H1 (cell line): ENCODE measurements around the gene GRID2. TPM values are rescaled to one million over a fixed set of nuclear protein-coding genes. Genes with fewer than 3 reads are reported as not detected.

Source experiments
- CTCF ChIA-PET: fragments of 300-600 bp; sonication (Branson Sonifier 250); formaldehyde crosslinking; loops from one replicate; lab custom pipeline; 2021; ENCODE audit not compliant: partially characterized antibody; lab: Charles Lee
- POLR2A ChIA-PET: fragments of 300-600 bp; sonication (Branson Sonifier 250); formaldehyde crosslinking; loops from one replicate; lab custom pipeline; 2021; ENCODE audit warnings: inconsistent platforms; ENCODE audit not compliant: partially characterized antibody; lab: Charles Lee
- DNase-seq, 2 experiments: peaks; one replicate each; pipeline versions ENCODE4 v3.0.0 to v3.0.0-alpha.2; 2010 to 2022; ENCODE audit warnings: low spot score in 2 of 2, low read depth in 1 of 2, mixed read lengths in 1 of 2
- FAIRE-seq: peaks from 2 replicates; lab custom pipeline; 2011; peaks lifted over from hg19 to GRCh38; lab: Jason Lieb, UNC
- H2AFZ ChIP-seq: 2 replicates; pipeline ENCODE4 v1.8.1; 2012; ENCODE audit warnings: low read length, inconsistent platforms
- H2AK5ac ChIP-seq: 2 replicates; pipeline ENCODE4 v1.6.1; 2013; ENCODE audit warnings: low read depth, low read length
- H2BK120ac ChIP-seq: replicated peaks from 2 replicates; pipeline ENCODE3; 2013; ENCODE audit warnings: low read depth, low read length, inconsistent platforms
- H2BK12ac ChIP-seq: 2 replicates; pipeline ENCODE4 v1.6.1; 2013; ENCODE audit warnings: low read depth, low read length
- H2BK15ac ChIP-seq: 2 replicates; pipeline ENCODE4 v1.6.1; 2013; ENCODE audit warnings: low read length
- H2BK20ac ChIP-seq: 2 replicates; pipeline ENCODE4 v1.6.1; 2013; ENCODE audit warnings: low read length
- H2BK5ac ChIP-seq: 2 replicates; pipeline ENCODE4 v1.6.1; 2013; ENCODE audit warnings: low read depth, low read length
- H3K14ac ChIP-seq: 2 replicates; pipeline ENCODE4 v1.6.1; 2013; ENCODE audit warnings: inconsistent platforms; ENCODE audit not compliant: insufficient read length
- H3K18ac ChIP-seq: 2 replicates; pipeline ENCODE4 v1.6.1; 2013; ENCODE audit warnings: low read length; ENCODE audit errors: extremely low read depth
- H3K23ac ChIP-seq: 2 replicates; pipeline ENCODE4 v1.6.1; 2013; ENCODE audit warnings: inconsistent platforms; ENCODE audit not compliant: insufficient read length
- H3K23me2 ChIP-seq: 2 replicates; pipeline ENCODE4 v1.6.1; 2013; ENCODE audit warnings: low read depth, low read length
- H3K27ac ChIP-seq: 2 replicates; pipeline ENCODE4 v1.6.1; 2011; ENCODE audit warnings: low read depth, low read length, inconsistent platforms
- H3K27me3 ChIP-seq, 4 experiments: replicated peaks in 1 of 4; 1 replicate in 1 of 4; 2 replicates in 3 of 4; pipeline versions ENCODE4 v1.6.1 to v1.8.1; 2011 to 2013; ENCODE audit warnings: low read length in 3 of 4, mild to moderate bottlenecking in 3 of 4, inconsistent platforms in 2 of 4, mixed read lengths in 2 of 4, moderate library complexity in 1 of 4; ENCODE audit not compliant: control insufficient read depth in 3 of 4, insufficient read depth in 3 of 4; ENCODE audit errors: extremely low read depth in 1 of 4
- H3K36me3 ChIP-seq, 4 experiments: 2 replicates each; pipeline versions ENCODE4 v1.6.1 to v1.8.1; 2011 to 2013; ENCODE audit warnings: mild to moderate bottlenecking in 4 of 4, low read length in 3 of 4, moderate library complexity in 2 of 4, control low read depth in 1 of 4, inconsistent platforms in 1 of 4; ENCODE audit not compliant: insufficient read depth in 4 of 4, control insufficient read depth in 2 of 4
- H3K4ac ChIP-seq: replicated peaks from 2 replicates; pipeline ENCODE3; 2013; ENCODE audit warnings: low read length, low read depth, mixed read lengths, inconsistent platforms; ENCODE audit not compliant: insufficient read length
- H3K4me1 ChIP-seq, 4 experiments: replicated peaks in 1 of 4; 1 replicate in 1 of 4; 2 replicates in 3 of 4; pipeline versions ENCODE4 v1.6.1 to v1.8.1; 2011 to 2013; ENCODE audit warnings: low read length in 3 of 4, inconsistent platforms in 2 of 4, mixed read lengths in 1 of 4; ENCODE audit not compliant: insufficient read depth in 4 of 4, control insufficient read depth in 3 of 4
- H3K4me2 ChIP-seq, 2 experiments: 2 replicates each; pipeline versions ENCODE4 v1.6.1 to v1.8.1; 2011 to 2013; ENCODE audit warnings: low read depth in 2 of 2, low read length in 2 of 2, control low read depth in 1 of 2, inconsistent platforms in 1 of 2, mild to moderate bottlenecking in 1 of 2; ENCODE audit not compliant: insufficient read depth in 1 of 2
- H3K4me3 ChIP-seq, 4 experiments: fragments of 200-600, 300-600 bp in 1 of 4; sonication (generic), shearing (Covaris generic), sonication (Bioruptor Twin) in 1 of 4; 2 replicates each; pipeline versions ENCODE4 v1.5.1 to v1.8.1; 2011 to 2016; ENCODE audit warnings: low read length in 4 of 4, low read depth in 3 of 4, control low read depth in 2 of 4, inconsistent platforms in 2 of 4, mild to moderate bottlenecking in 2 of 4, mixed read lengths in 1 of 4, moderate library complexity in 1 of 4; ENCODE audit not compliant: insufficient read depth in 2 of 4; ENCODE audit errors: extremely low read depth in 1 of 4
- H3K56ac ChIP-seq: replicated peaks from 2 replicates; pipeline ENCODE3; 2013; ENCODE audit warnings: low read depth, mild to moderate bottlenecking, mixed read lengths, low read length, inconsistent platforms; ENCODE audit not compliant: insufficient read length
- H3K79me1 ChIP-seq: 2 replicates; pipeline ENCODE4 v1.6.1; 2013; ENCODE audit warnings: low read depth, low read length, control low read depth
- H3K79me2 ChIP-seq, 2 experiments: 2 replicates each; pipeline versions ENCODE4 v1.6.1 to v1.8.1; 2012 to 2013; ENCODE audit warnings: low read length in 2 of 2, mild to moderate bottlenecking in 2 of 2, inconsistent platforms in 1 of 2; ENCODE audit not compliant: insufficient read depth in 2 of 2, control insufficient read depth in 1 of 2
- H3K9ac ChIP-seq, 4 experiments: replicated peaks in 1 of 4; 1 replicate in 1 of 4; 2 replicates in 3 of 4; pipeline versions ENCODE4 v1.6.1 to v1.8.1; 2011 to 2013; ENCODE audit warnings: low read depth in 3 of 4, low read length in 3 of 4, control low read depth in 2 of 4, mild to moderate bottlenecking in 2 of 4, moderate library complexity in 2 of 4, inconsistent platforms in 1 of 4; ENCODE audit errors: extremely low read depth in 1 of 4
- H3K9me3 ChIP-seq, 2 experiments: 2 replicates each; pipeline versions ENCODE4 v1.6.1 to v1.8.1; 2012 to 2013; ENCODE audit warnings: mild to moderate bottlenecking in 2 of 2, moderate library complexity in 2 of 2, control low read depth in 1 of 2, inconsistent platforms in 1 of 2, low read depth in 1 of 2, low read length in 1 of 2, mixed read lengths in 1 of 2; ENCODE audit not compliant: insufficient read depth in 2 of 2
- H4K20me1 ChIP-seq, 2 experiments: replicated peaks in 1 of 2; 2 replicates each; pipeline versions ENCODE3 to v1.8.1; 2011 to 2013; ENCODE audit warnings: inconsistent platforms in 2 of 2, low read length in 2 of 2, mild to moderate bottlenecking in 1 of 2; ENCODE audit not compliant: insufficient read depth in 2 of 2, control insufficient read depth in 1 of 2
- H4K5ac ChIP-seq: 2 replicates; pipeline ENCODE4 v1.6.1; 2013; ENCODE audit warnings: low read length, low read depth, mixed read lengths, inconsistent platforms; ENCODE audit not compliant: insufficient read length
- H4K8ac ChIP-seq: 2 replicates; pipeline ENCODE4 v1.8.0; 2013; ENCODE audit warnings: mild to moderate bottlenecking, moderate library complexity, low read length, inconsistent platforms; ENCODE audit not compliant: insufficient read depth; ENCODE audit errors: extremely low read depth
- H4K91ac ChIP-seq: replicated peaks from 2 replicates; pipeline ENCODE3; 2013; ENCODE audit warnings: low read length, mixed read lengths, inconsistent platforms; ENCODE audit not compliant: insufficient read length
- ASH2L ChIP-seq: fragments of 200-600, 300-600 bp; sonication (generic); IDR thresholded peaks from one replicate; pipeline ENCODE4 v1.7.1; 2017; ENCODE audit warnings: low read length
- BRCA1 ChIP-seq: IDR thresholded peaks from 2 replicates; pipeline ENCODE4 v1.6.1; 2012; ENCODE audit warnings: low read depth, low read length, improper control_type of control experiment
- GTF2F1 ChIP-seq: IDR thresholded peaks from 2 replicates; pipeline ENCODE4 v1.6.1; 2012; ENCODE audit warnings: low read depth, low read length, improper control_type of control experiment, borderline replicate concordance
- NANOG ChIP-seq: IDR thresholded peaks from 2 replicates; pipeline ENCODE4 v1.6.1; 2011; ENCODE audit warnings: low read length, low read depth, mild to moderate bottlenecking, inconsistent platforms; ENCODE audit not compliant: insufficient read depth, poor library complexity, severe bottlenecking
- POU5F1 ChIP-seq: IDR thresholded peaks from 2 replicates; pipeline ENCODE4 v1.6.1; 2011; ENCODE audit warnings: low read depth, mild to moderate bottlenecking, low read length, moderate library complexity
- RAD21 ChIP-seq, 2 experiments: IDR thresholded peaks in 1 of 2; conservative IDR thresholded peaks in 1 of 2; 2 replicates each; pipeline ENCODE4 v1.6.1; 2011; ENCODE audit warnings: low read depth in 2 of 2, low read length in 2 of 2, improper control_type of control experiment in 1 of 2, inconsistent platforms in 1 of 2, mild to moderate bottlenecking in 1 of 2, moderate library complexity in 1 of 2
- RNF2 ChIP-seq: fragments of 200-900, 300-1000 bp; sonication (generic); IDR thresholded peaks from 2 replicates; pipeline ENCODE4 v1.7.1; 2016; ENCODE audit warnings: borderline replicate concordance, low read depth, mild to moderate bottlenecking, antibody characterized with exemption, low read length; ENCODE audit not compliant: poor library complexity, severe bottlenecking; ENCODE audit errors: missing control alignments
- SIN3A ChIP-seq, 2 experiments: IDR thresholded peaks in 1 of 2; conservative IDR thresholded peaks in 1 of 2; 2 replicates each; pipeline ENCODE4 v1.6.1; 2011 to 2012; ENCODE audit warnings: low read length in 2 of 2, improper control_type of control experiment in 1 of 2, low read depth in 1 of 2, mild to moderate bottlenecking in 1 of 2
- SP2 ChIP-seq: IDR thresholded peaks from 2 replicates; pipeline ENCODE4 v1.6.1; 2012; ENCODE audit warnings: mild to moderate bottlenecking, low read length, inconsistent platforms
- SRF ChIP-seq: IDR thresholded peaks from 2 replicates; pipeline ENCODE4 v1.6.1; 2011; ENCODE audit warnings: mild to moderate bottlenecking, low read depth, low read length, moderate library complexity
- YY1 ChIP-seq: IDR thresholded peaks from 2 replicates; pipeline ENCODE4 v1.6.1; 2011; ENCODE audit warnings: low read depth, mild to moderate bottlenecking, low read length
- WGBS, 2 experiments: shearing (Covaris generic) in 1 of 2; methylation state at CpG; one replicate each; pipeline versions ENCODE4 v1.1.6 to v1.1.7; 2013 to 2015; ENCODE audit warnings: low lambda C conversion rate in 2 of 2, mixed read lengths in 2 of 2, inconsistent platforms in 1 of 2, low coverage in 1 of 2, missing lambda C conversion rate in 1 of 2; ENCODE audit not compliant: insufficient replicate concordance in 2 of 2, insufficient coverage in 1 of 2, insufficient read length in 1 of 2; ENCODE audit errors: extremely low coverage in 1 of 2, missing lambda C conversion rate in 1 of 2; 5-methylcytosine and 5-hydroxymethylcytosine counted together
- polyA plus RNA-seq, 7 experiments: library from polyadenylated mRNA; depleted of rRNA in 3 of 7; stranded (reverse) in 5 of 7; unstranded in 2 of 7; fragments of >200 nt in 5 of 7; fragments of 200-250 nt in 2 of 7; gene quantifications; 1 replicate in 5 of 7; 2 replicates in 1 of 7; 4 replicates in 1 of 7; pipeline versions ENCODE4 v1.2.1 to v1.2.3, GENCODE V29; 2011 to 2013; ENCODE audit warnings: missing spikeins in 2 of 7, mixed read lengths in 2 of 7
- total RNA-seq: library from RNA; stranded (reverse); fragmentation: NEBNext Ultra II Directional; extraction: Animal tissue kit (Norgen Biotek cat#: 25700); gene quantifications from 2 replicates; pipeline ENCODE4 v1.2.1, GENCODE V29; 2021
- TF ChIP-seq, protein P1 (sequence below): IDR thresholded peaks from 2 replicates; pipeline ENCODE4 v1.6.1; 2012; ENCODE audit warnings: inconsistent platforms
- TF ChIP-seq, protein P2 (sequence below): IDR thresholded peaks from 2 replicates; pipeline ENCODE4 v1.6.1; 2011; ENCODE audit warnings: low read depth, mild to moderate bottlenecking, low read length; ENCODE audit not compliant: insufficient read depth

GRID2 gene
- total and polyA plus RNA-seq, 2 of the 8 experiments (the other 6 are each of a cell fraction or from before 2014, with no cell fraction given), result 31.1 to 81.9 TPM

DNA sequence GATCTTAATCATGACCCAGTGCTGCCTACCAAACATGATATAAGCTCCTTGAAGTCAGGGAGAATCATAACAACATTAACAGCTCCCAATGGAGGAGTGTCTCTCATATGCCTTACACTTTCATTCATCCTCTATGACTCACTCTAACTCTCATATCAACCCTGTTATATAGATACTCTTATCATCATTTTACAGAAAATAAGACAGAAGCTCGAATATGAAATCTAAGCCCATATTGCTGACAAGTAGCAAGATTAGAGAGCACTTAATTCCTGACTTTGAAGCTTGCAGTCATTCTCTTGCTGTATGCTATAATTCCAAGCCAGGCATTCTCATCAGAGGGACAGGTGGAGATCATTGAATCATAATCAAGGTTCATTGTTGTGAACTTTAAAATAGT lies 1048.1 kb downstream of the GRID2 start:
- Histone ChIP-seq H2AK5ac (no peak overlapping the region), H4K91ac (no peak overlapping the region), H3K23ac (no peak overlapping the region), H2BK15ac (no peak overlapping the region), H3K4me1 (no peaks in the 10 kb centered on the region), H4K5ac (no peak overlapping the region), H3K9ac (no peak overlapping the region), H4K8ac (no peak overlapping the region), H2BK20ac (no peak overlapping the region), H3K79me1 (no peaks in the 10 kb centered on the region; the same call in 1 of the 2 replicates), H3K4me3 (no peak overlapping the region), H4K20me1 (no peaks in the 10 kb centered on the region), H3K4ac (no peak overlapping the region), H3K18ac (no peak overlapping the region), H3K14ac (no peak overlapping the region), H3K27ac (no peak overlapping the region), H3K4me2 (no peak overlapping the region), H3K56ac (no peak overlapping the region), H3K23me2 (no peaks in the 10 kb centered on the region), H3K27me3 (no peaks in the 10 kb centered on the region), H3K36me3 (no peaks in the 10 kb centered on the region), H3K9me3 (no peaks in the 10 kb centered on the region), H2AFZ (no peak overlapping the region), H2BK12ac (no peak overlapping the region), H3K79me2 (no peaks in the 10 kb centered on the region), H2BK120ac (no peak overlapping the region), H2BK5ac (no peak overlapping the region)
- WGBS, 2 experiments, result 85% methylated on average over 1 of the region's 1 CpG; no CpG with 5 or more reads in 1 of the 2 experiments
- no peak for DNase-seq
- no peak for FAIRE-seq
- POLR2A ChIA-PET, result no interaction called here
- CTCF ChIA-PET, result no interaction called here
- no peak for TF ChIP-seq GTF2F1
- no peak for TF ChIP-seq YY1
- no peak for TF ChIP-seq SP2
- TF ChIP-seq, protein P1, sequence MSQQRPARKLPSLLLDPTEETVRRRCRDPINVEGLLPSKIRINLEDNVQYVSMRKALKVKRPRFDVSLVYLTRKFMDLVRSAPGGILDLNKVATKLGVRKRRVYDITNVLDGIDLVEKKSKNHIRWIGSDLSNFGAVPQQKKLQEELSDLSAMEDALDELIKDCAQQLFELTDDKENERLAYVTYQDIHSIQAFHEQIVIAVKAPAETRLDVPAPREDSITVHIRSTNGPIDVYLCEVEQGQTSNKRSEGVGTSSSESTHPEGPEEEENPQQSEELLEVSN, result no peak
- TF ChIP-seq SIN3A (conservative IDR thresholded peaks at IDR 0.05 in 1 of 2, IDR thresholded peaks at IDR 0.05 in 1 of 2; ENCODE audit: low read depth in 1 of 2, low read length in 2 of 2), result no peak
- no peak for TF ChIP-seq POU5F1
- no peak for TF ChIP-seq SRF
- no peak for TF ChIP-seq NANOG
- no peak for TF ChIP-seq RAD21 (IDR thresholded peaks at IDR 0.05 in 1 of 2, conservative IDR thresholded peaks at IDR 0.05 in 1 of 2; ENCODE audit: low read depth in 2 of 2, low read length in 2 of 2)
- TF ChIP-seq, protein P2, sequence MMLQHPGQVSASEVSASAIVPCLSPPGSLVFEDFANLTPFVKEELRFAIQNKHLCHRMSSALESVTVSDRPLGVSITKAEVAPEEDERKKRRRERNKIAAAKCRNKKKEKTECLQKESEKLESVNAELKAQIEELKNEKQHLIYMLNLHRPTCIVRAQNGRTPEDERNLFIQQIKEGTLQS, result no peak
- no peak for TF ChIP-seq RNF2
- TF ChIP-seq ASH2L, result no peak
- no peak for TF ChIP-seq BRCA1
